GM06990 (cell line): ENCODE measurements around the gene FAM234A.
A peak's percentile ranks its signal among the peaks of the same experiment; 100 is the strongest.

ENCODE experiments used
- DNase-seq: peaks from one replicate; pipeline ENCODE4 v3.0.0-alpha.2; 2011; ENCODE audit not compliant: insufficient read length; ENCODE audit errors: extremely low read depth
- H3K27me3 ChIP-seq: replicated peaks from 2 replicates; pipeline ENCODE4 v1.6.0; 2011; ENCODE audit warnings: low read length; ENCODE audit not compliant: control insufficient read depth, insufficient read depth
- H3K36me3 ChIP-seq: 2 replicates; pipeline ENCODE4 v1.5.1; 2011; ENCODE audit warnings: low read length; ENCODE audit not compliant: control insufficient read depth, insufficient read depth
- H3K4me3 ChIP-seq: replicated peaks from 2 replicates; pipeline ENCODE4 v1.5.1; 2011; ENCODE audit warnings: low read depth, mild to moderate bottlenecking, control low read depth, low read length
- CTCF ChIP-seq: IDR thresholded peaks from 2 replicates; pipeline ENCODE4 v1.5.1; 2011; ENCODE audit warnings: low read length, control low read depth, mild to moderate bottlenecking, inconsistent platforms; ENCODE audit not compliant: insufficient read depth, poor library complexity, severe bottlenecking

Gene FAM234A

GRCh38 chr16:275786-276232, 41.2 kb downstream of the FAM234A start, which contains the start of gene RGS11:
RGS11 (minus strand) TSS chr16:275944; CDS start chr16:275911, 33 bp downstream.
- DNase-seq = no peak
- TF ChIP-seq CTCF = no peak
- H3K4me3 ChIP-seq = peak within 1 kb of the TSS; percentile 18
- no peaks in the 10 kb centered on the region for H3K36me3 ChIP-seq
- H3K27me3 ChIP-seq = no peaks in the 10 kb centered on the region; the same call in 1 of the 2 replicates

- no peak for DNase-seq
- H3K4me3 ChIP-seq = no peak overlapping the region
- no peaks in the 10 kb centered on the region for H3K36me3 ChIP-seq
- no peak for TF ChIP-seq CTCF
- no peaks in the 10 kb centered on the region; the same call in 1 of the 2 replicates for H3K27me3 ChIP-seq
These were observed 41.9 kb downstream of the FAM234A start for GRCh38 chr16:276426-277077.

- no peak for TF ChIP-seq CTCF
These were observed 44.3 kb downstream of the FAM234A start for GRCh38 chr16:278863-279366.

GRCh38 chr16:279531-279930, 44.9 kb downstream of the FAM234A start:
- no peak for DNase-seq
- Histone ChIP-seq H3K36me3 (no peaks in the 10 kb centered on the region), H3K4me3 (no peak overlapping the region), H3K27me3 (no peaks in the 10 kb centered on the region)
- no peak for TF ChIP-seq CTCF

More at GRCh38 chr16:278863-279366, 44.3 kb downstream of the FAM234A start:
- Histone ChIP-seq H3K36me3 (no peaks in the 10 kb centered on the region), H3K27me3 (no peaks in the 10 kb centered on the region; the same call in 1 of the 2 replicates), H3K4me3 (no peak overlapping the region)
- no peak for DNase-seq

- H3K36me3 ChIP-seq = no peaks in the 10 kb centered on the region
- DNase-seq = no peak
- TF ChIP-seq CTCF = no peak
- H3K4me3 ChIP-seq = no peak overlapping the region
- H3K27me3 ChIP-seq = no peaks in the 10 kb centered on the region
These were observed 45.4 kb downstream of the FAM234A start for GRCh38 chr16:280005-280460.
